Peyer's patch (tissue), 4 donors: ENCODE data around the gene RICTOR. TPM values are rescaled to one million over a fixed set of nuclear protein-coding genes. Genes with fewer than 3 reads are reported as not detected.

ENCODE experiments used
- DNase-seq, 3 donors: peaks; one replicate each; pipeline ENCODE4 v3.0.0-alpha.2; 2017 to 2019
- H3K27ac ChIP-seq, 4 donors: fragments of 200-600 bp; sonication (generic); one replicate each; pipeline ENCODE4 v1.5.1; 2016 to 2019
- H3K27me3 ChIP-seq, 2 donors: fragments of 200-600 bp; sonication (generic); one replicate each; pipeline ENCODE4 v1.5.1; 2019
- H3K36me3 ChIP-seq, 3 donors: fragments of 200-600 bp; sonication (generic); one replicate each; pipeline ENCODE4 v1.5.1; 2016 to 2019
- H3K4me1 ChIP-seq, 4 donors: fragments of 200-600 bp; sonication (generic); one replicate each; pipeline ENCODE4 v1.5.1; 2016 to 2019
- H3K4me3 ChIP-seq, 4 donors: fragments of 200-600 bp; sonication (generic); 1 replicate in 3 of 4; 2 replicates in 1 of 4; pipeline ENCODE4 v1.5.1; 2016 to 2019; ENCODE audit warnings: mild to moderate bottlenecking in 1 of 4
- H3K9me3 ChIP-seq, 4 donors: fragments of 200-600 bp; sonication (generic); one replicate each; pipeline ENCODE4 v1.5.1; 2016 to 2019; ENCODE audit warnings: mild to moderate bottlenecking in 1 of 4
- POLR2A ChIP-seq, 2 donors: fragments of 450-650 bp; IDR thresholded peaks; one replicate each; pipeline ENCODE4 v1.5.1; 2017; ENCODE audit warnings: antibody characterized with exemption in 2 of 2, mild to moderate bottlenecking in 2 of 2, moderate library complexity in 2 of 2
- total RNA-seq, 4 donors: library from RNA; depleted of rRNA; stranded (reverse); fragments of >200 nt; gene quantifications; one replicate each; pipeline ENCODE4 v1.1.0, GENCODE V29; 2016
- TF ChIP-seq, protein P1 (sequence below), 6 experiments: fragments of 450-650 bp in 4 of 6; fragments of 200-600 bp in 2 of 6; sonication (generic) in 1 of 6; IDR thresholded peaks; one replicate each; pipeline ENCODE4 v1.5.1; 2017 to 2019; ENCODE audit warnings: antibody characterized with exemption in 6 of 6, mild to moderate bottlenecking in 3 of 6, moderate library complexity in 1 of 6

RICTOR gene, protein sequence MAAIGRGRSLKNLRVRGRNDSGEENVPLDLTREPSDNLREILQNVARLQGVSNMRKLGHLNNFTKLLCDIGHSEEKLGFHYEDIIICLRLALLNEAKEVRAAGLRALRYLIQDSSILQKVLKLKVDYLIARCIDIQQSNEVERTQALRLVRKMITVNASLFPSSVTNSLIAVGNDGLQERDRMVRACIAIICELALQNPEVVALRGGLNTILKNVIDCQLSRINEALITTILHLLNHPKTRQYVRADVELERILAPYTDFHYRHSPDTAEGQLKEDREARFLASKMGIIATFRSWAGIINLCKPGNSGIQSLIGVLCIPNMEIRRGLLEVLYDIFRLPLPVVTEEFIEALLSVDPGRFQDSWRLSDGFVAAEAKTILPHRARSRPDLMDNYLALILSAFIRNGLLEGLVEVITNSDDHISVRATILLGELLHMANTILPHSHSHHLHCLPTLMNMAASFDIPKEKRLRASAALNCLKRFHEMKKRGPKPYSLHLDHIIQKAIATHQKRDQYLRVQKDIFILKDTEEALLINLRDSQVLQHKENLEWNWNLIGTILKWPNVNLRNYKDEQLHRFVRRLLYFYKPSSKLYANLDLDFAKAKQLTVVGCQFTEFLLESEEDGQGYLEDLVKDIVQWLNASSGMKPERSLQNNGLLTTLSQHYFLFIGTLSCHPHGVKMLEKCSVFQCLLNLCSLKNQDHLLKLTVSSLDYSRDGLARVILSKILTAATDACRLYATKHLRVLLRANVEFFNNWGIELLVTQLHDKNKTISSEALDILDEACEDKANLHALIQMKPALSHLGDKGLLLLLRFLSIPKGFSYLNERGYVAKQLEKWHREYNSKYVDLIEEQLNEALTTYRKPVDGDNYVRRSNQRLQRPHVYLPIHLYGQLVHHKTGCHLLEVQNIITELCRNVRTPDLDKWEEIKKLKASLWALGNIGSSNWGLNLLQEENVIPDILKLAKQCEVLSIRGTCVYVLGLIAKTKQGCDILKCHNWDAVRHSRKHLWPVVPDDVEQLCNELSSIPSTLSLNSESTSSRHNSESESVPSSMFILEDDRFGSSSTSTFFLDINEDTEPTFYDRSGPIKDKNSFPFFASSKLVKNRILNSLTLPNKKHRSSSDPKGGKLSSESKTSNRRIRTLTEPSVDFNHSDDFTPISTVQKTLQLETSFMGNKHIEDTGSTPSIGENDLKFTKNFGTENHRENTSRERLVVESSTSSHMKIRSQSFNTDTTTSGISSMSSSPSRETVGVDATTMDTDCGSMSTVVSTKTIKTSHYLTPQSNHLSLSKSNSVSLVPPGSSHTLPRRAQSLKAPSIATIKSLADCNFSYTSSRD (N-terminal part only)
- total RNA-seq = 10 to 100 TPM; 27.0 to 48.7 (median 33.5) TPM

DNA sequence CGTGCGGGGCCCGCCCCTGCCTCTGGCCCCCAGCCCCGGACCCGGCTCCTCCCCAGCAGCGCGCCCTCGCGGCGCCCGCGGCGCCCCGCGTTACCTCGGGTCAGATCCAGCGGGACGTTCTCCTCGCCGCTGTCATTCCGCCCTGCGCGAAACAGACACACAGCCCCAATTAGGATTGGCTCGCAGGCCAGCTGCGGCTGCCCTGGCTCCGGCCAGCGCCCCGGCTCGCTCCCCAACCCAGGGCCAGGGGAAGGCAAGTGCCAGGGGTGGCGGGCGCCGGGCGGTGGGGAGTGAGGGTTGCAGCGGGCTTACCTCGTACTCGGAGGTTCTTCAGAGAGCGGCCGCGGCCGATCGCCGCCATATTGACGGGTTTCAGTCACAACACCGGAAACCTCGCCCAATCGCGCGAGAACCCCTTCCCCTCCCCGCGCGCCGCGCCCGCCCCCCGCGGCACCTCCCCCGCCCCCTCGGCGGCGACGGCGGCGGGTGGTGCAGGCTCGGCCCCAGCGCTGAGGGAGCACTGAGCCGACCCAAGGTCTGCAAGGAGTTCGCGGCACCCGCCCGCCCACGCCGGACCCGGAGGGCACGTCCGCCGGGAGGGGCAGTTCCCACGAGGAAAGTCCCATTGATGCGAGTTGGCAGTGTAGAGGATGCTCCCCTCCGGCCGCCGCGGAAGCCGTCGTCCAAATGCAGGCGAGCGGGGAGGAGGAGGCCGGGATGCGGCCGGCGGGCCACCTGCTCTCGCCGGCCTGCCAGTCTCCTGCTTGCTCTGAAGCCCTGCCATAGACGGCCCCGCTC, at the start of gene RICTOR:
RICTOR (minus strand) TSS at position 383 of the 798 bp plus-strand sequence; CDS start at position 361, 22 bp downstream.
- H3K27ac ChIP-seq = peak within 1 kb of the TSS; percentile 97 to 99 (median 98)
- no peaks in the 10 kb centered on the region for H3K36me3 ChIP-seq
- H3K4me1 ChIP-seq = peaks cover 0 to 23% (median 10%) of the 10 kb centered on the region in 4 donors
- DNase-seq = peak; percentile 90 to 96 (median 92)
- TF ChIP-seq, protein P1, sequence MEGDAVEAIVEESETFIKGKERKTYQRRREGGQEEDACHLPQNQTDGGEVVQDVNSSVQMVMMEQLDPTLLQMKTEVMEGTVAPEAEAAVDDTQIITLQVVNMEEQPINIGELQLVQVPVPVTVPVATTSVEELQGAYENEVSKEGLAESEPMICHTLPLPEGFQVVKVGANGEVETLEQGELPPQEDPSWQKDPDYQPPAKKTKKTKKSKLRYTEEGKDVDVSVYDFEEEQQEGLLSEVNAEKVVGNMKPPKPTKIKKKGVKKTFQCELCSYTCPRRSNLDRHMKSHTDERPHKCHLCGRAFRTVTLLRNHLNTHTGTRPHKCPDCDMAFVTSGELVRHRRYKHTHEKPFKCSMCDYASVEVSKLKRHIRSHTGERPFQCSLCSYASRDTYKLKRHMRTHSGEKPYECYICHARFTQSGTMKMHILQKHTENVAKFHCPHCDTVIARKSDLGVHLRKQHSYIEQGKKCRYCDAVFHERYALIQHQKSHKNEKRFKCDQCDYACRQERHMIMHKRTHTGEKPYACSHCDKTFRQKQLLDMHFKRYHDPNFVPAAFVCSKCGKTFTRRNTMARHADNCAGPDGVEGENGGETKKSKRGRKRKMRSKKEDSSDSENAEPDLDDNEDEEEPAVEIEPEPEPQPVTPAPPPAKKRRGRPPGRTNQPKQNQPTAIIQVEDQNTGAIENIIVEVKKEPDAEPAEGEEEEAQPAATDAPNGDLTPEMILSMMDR (IDR thresholded peaks at IDR 0.05) = no peak
- peak in 1 of 2 donors; percentile 42 for TF ChIP-seq POLR2A (IDR thresholded peaks at IDR 0.05)
- no peaks in the 10 kb centered on the region for H3K9me3 ChIP-seq
- peak within 1 kb of the TSS; percentile 83 to 97 (median 88) for H3K4me3 ChIP-seq
- H3K27me3 ChIP-seq = no peaks in the 10 kb centered on the region

DNA sequence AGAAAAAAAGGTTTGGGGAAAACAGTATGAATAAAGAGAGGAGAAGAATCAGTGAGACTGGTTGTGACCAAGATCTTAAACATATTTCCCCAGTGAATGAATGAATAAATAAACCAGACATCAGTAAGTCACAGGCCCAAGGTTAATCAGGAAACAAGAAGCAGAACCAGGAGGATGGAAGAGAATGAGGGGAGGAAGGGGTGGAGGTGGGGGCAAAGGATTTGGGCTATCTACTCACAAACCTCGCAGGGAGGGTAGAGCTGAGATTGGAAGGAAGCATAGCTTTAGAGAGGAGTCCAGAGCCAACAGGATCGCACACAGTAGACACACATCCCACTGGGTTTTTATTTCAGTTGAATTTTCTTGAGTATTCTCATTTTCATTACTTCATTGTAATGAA, 47.7 kb upstream of the RICTOR start:
- Histone ChIP-seq H3K4me3 (no peak overlapping the region), H3K27ac (no peak overlapping the region), H3K9me3 (no peaks in the 10 kb centered on the region), H3K27me3 (no peaks in the 10 kb centered on the region), H3K36me3 (no peaks in the 10 kb centered on the region), H3K4me1 (no peaks in the 10 kb centered on the region)
- TF ChIP-seq, protein P1 (IDR thresholded peaks at IDR 0.05) = no peak
- no peak for TF ChIP-seq POLR2A (IDR thresholded peaks at IDR 0.05)
- DNase-seq = no peak

DNA sequence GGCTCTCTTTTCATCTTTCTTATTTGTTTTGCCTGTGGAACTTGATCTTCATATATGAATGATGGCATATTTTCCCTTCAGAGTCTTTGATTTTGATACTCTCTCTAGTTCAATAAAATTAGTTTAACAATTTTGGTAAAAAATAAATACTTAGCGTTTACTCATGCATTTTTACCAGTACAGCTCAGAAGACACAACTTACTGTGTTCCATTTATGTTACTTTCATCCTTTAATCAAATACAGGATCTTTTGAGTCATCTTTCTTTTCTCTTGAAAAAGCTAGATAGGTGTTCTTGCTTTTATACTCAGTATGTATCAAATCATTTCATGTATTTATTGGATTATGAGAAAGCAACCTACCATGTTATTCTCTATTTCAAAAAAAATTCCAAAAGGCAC, 47.1 kb upstream of the RICTOR start:
- Histone ChIP-seq H3K4me3 (no peak overlapping the region), H3K36me3 (no peaks in the 10 kb centered on the region), H3K27me3 (no peaks in the 10 kb centered on the region), H3K9me3 (no peaks in the 10 kb centered on the region), H3K4me1 (no peaks in the 10 kb centered on the region), H3K27ac (no peak overlapping the region)
- TF ChIP-seq, protein P1 (IDR thresholded peaks at IDR 0.05) = no peak
- no peak for TF ChIP-seq POLR2A (IDR thresholded peaks at IDR 0.05)
- DNase-seq = no peak

DNA sequence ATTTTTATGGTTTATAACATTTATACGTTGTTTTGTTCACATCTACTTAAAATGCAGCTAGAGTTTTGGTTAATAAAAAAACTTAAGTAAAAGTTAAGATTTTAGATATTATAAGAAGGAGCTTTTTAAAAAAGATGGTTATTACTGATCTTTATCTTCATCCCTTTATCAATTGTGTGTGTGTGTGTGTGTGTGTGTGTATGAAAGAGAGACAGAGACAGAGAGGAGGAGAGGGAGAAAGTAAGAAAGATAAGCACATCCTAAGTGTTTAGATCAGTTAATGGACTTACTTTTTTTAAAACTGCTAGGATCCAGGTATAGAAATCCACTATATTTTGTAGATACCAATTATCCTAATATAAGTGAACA, 45.8 kb upstream of the RICTOR start:
- Histone ChIP-seq H3K27ac (no peak overlapping the region), H3K9me3 (no peaks in the 10 kb centered on the region), H3K4me3 (no peak overlapping the region), H3K4me1 (no peaks in the 10 kb centered on the region), H3K27me3 (no peaks in the 10 kb centered on the region), H3K36me3 (no peaks in the 10 kb centered on the region)
- no peak for DNase-seq
- TF ChIP-seq POLR2A (IDR thresholded peaks at IDR 0.05) = no peak
- TF ChIP-seq, protein P1 (IDR thresholded peaks at IDR 0.05) = no peak
